ENCODE results near the gene ARHGAP26.

The ARHGAP26 gene

DNA sequence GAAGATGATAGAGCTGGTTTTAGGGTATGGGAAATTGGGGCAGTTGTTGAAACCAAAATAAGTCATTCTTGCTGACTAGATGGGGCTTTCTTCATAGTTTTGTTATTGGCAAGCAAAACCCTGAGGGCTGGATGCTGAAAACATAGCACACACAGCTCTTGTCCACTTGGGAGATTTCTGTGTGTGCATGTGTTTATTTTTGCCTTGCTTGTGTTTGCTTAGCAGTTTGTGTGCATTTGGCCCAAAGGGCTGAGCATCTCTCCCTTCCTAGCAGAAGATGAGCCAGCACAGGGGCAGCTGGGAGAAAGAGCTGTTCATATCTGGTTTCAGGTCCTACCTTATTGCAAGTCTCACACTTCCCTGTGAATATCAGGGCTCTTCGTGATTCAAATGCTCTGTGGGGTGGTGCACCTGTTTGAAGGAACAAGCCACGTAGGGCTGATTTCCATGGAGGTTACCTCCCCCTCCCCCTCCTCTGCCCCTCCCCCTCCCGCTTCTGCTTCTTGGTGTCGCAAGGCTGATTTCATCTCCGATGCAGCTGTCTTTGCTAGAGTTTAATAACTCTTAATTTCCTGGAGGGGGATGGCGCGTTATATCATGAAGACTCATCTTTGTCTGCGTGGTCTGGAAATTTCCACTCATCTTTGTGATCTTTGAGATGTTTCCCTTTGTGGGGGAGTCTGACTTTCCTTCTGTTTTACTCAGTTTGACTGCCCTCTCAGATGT is 296.5 kb downstream of the ARHGAP26 start:
- Histone ChIP-seq H3K36me3 (ENCODE audit: control insufficient read depth in 5 of 5, insufficient read depth in 5 of 5, low read length in 5 of 5) (peaks cover 0 to 6% (median 0%) of the 10 kb centered on the region in 5 donors), H3K9me3 (ENCODE audit: control insufficient read depth in 5 of 5, low read length in 5 of 5) (no peaks in the 10 kb centered on the region), H3K4me3 (ENCODE audit: low read depth in 1 of 5, low read length in 5 of 5) (no peak overlapping the region), H3K27ac (ENCODE audit: low read depth, low read length) (peak overlapping the region; percentile 18), H3K4me1 (ENCODE audit: control insufficient read depth in 5 of 5, insufficient read depth in 5 of 5, low read length in 5 of 5) (peaks cover 13 to 50% (median 46%) of the 10 kb centered on the region in 5 donors), H3K9ac (ENCODE audit: low read length in 5 of 5) (no peak overlapping the region), H3K27me3 (ENCODE audit: control insufficient read depth in 5 of 5, insufficient read depth in 4 of 5, low read length in 5 of 5) (no peaks in the 10 kb centered on the region)

DNA sequence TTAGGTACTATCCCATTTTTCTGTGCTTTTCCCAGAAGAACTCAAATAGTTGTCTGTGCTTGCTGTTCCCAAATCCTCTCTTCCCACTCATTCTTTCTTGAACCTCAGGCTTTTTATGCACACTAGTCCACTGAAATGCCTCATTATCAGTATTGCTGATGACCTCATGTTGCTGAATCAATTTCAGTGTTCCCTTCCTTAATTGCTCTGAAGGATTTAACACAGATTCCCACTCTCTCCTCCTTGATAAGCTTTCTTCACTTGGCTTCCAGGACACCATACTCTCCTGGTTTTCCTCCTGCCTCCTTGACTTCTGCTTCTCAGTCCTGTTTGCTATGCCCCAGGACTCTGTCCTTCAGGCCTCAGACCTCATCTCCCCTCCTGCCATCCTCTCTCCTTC is 298.5 kb downstream of the ARHGAP26 start:
- no peak overlapping the region for H3K9ac ChIP-seq (ENCODE audit: low read length in 5 of 5)
- H3K9me3 ChIP-seq (ENCODE audit: control insufficient read depth in 5 of 5, low read length in 5 of 5): no peaks in the 10 kb centered on the region
- H3K27ac ChIP-seq (ENCODE audit: low read depth, low read length): no peak overlapping the region

DNA sequence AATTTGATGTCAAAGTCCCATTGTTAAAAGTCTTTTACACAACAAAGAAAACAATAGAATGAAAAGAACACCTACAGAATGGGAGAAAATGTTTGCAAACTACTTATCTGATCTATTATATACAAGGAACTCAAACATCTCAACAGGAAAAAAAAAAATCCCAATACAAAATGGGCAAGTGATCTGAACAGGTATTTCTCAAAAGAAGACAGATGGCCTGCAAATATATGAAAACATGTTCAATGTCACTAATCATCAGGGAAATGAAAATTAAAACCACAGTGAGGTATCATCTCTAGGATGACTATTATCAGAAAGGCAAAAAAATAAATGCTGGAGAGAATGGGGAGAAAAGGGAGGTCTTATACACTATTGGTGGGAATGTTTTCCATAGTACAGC is 301.8 kb downstream of the ARHGAP26 start:
- no peak overlapping the region for H3K27ac ChIP-seq (ENCODE audit: low read depth, low read length)
- H3K4me1 ChIP-seq (ENCODE audit: control insufficient read depth in 5 of 5, insufficient read depth in 5 of 5, low read length in 5 of 5): peaks cover 0 to 8% (median 7%) of the 10 kb centered on the region in 5 donors
- H3K27me3 ChIP-seq (ENCODE audit: control insufficient read depth in 5 of 5, insufficient read depth in 4 of 5, low read length in 5 of 5): no peaks in the 10 kb centered on the region

More for the DNA sequence above, 298.5 kb downstream of the ARHGAP26 start:
- peaks cover 0 to 6% (median 0%) of the 10 kb centered on the region in 5 donors for H3K36me3 ChIP-seq (ENCODE audit: control insufficient read depth in 5 of 5, insufficient read depth in 5 of 5, low read length in 5 of 5)
- no peaks in the 10 kb centered on the region for H3K27me3 ChIP-seq (ENCODE audit: control insufficient read depth in 5 of 5, insufficient read depth in 4 of 5, low read length in 5 of 5)
- no peak overlapping the region for H3K4me3 ChIP-seq (ENCODE audit: low read depth in 1 of 5, low read length in 5 of 5)
- H3K4me1 ChIP-seq (ENCODE audit: control insufficient read depth in 5 of 5, insufficient read depth in 5 of 5, low read length in 5 of 5): peaks cover 4 to 39% (median 37%) of the 10 kb centered on the region in 5 donors

DNA sequence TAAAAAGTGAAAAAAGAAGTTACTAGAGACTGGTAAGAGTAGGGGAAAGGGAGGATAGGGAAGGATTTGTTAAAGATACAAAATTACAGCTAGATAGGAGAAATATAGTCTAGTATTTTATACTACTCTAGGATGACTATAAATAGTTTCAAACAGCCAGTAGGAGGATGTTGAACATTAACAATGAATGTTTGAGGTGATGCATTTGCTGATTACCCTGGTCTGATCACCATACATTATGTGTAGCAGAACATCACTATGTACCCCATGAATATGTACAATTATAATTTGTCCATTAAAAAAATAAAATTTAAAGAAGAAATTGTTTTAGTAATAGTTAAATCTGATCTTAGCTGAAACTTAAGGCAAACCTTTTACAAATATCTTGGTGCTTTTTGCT is 302.6 kb downstream of the ARHGAP26 start:
- Histone ChIP-seq H3K36me3 (ENCODE audit: control insufficient read depth in 5 of 5, insufficient read depth in 5 of 5, low read length in 5 of 5) (peaks cover 0 to 6% (median 0%) of the 10 kb centered on the region in 5 donors), H3K4me3 (ENCODE audit: low read depth in 1 of 5, low read length in 5 of 5) (no peak overlapping the region), H3K4me1 (ENCODE audit: control insufficient read depth in 5 of 5, insufficient read depth in 5 of 5, low read length in 5 of 5) (peaks cover 0 to under 1% (median 0%) of the 10 kb centered on the region in 5 donors), H3K27me3 (ENCODE audit: control insufficient read depth in 5 of 5, insufficient read depth in 4 of 5, low read length in 5 of 5) (no peaks in the 10 kb centered on the region), H3K9ac (ENCODE audit: low read length in 5 of 5) (no peak overlapping the region), H3K27ac (ENCODE audit: low read depth, low read length) (no peak overlapping the region), H3K9me3 (ENCODE audit: control insufficient read depth in 5 of 5, low read length in 5 of 5) (no peaks in the 10 kb centered on the region)

More for the DNA sequence above, 301.8 kb downstream of the ARHGAP26 start:
- Histone ChIP-seq H3K9ac (ENCODE audit: low read length in 5 of 5) (no peak overlapping the region), H3K4me3 (ENCODE audit: low read depth in 1 of 5, low read length in 5 of 5) (no peak overlapping the region), H3K9me3 (ENCODE audit: control insufficient read depth in 5 of 5, low read length in 5 of 5) (no peaks in the 10 kb centered on the region), H3K36me3 (ENCODE audit: control insufficient read depth in 5 of 5, insufficient read depth in 5 of 5, low read length in 5 of 5) (peaks cover 0 to 6% (median 0%) of the 10 kb centered on the region in 5 donors)

DNA sequence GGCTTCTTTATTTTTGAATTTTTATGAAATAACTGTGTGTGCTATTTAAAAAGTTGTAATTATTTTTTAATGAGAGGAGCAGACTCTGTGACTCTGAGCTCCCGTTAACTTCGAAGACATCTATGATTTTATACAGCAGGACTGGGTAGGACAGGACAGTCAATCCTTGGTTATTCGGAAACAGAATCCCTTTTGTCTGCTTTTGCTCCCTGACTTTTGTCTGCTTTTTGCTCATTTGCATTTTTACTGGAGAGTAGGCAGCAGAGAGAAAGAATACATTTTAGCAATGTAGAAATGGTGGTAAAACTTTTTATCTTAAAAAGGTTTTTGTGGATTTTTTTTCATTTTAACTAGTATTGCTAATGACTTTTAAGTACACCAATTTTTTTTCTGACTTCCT is 303.6 kb downstream of the ARHGAP26 start:
- H3K27me3 ChIP-seq (ENCODE audit: control insufficient read depth in 5 of 5, insufficient read depth in 4 of 5, low read length in 5 of 5): no peaks in the 10 kb centered on the region
- H3K36me3 ChIP-seq (ENCODE audit: control insufficient read depth in 5 of 5, insufficient read depth in 5 of 5, low read length in 5 of 5): peaks cover 0 to 1% (median 0%) of the 10 kb centered on the region in 5 donors
- H3K27ac ChIP-seq (ENCODE audit: low read depth, low read length): no peak overlapping the region

DNA sequence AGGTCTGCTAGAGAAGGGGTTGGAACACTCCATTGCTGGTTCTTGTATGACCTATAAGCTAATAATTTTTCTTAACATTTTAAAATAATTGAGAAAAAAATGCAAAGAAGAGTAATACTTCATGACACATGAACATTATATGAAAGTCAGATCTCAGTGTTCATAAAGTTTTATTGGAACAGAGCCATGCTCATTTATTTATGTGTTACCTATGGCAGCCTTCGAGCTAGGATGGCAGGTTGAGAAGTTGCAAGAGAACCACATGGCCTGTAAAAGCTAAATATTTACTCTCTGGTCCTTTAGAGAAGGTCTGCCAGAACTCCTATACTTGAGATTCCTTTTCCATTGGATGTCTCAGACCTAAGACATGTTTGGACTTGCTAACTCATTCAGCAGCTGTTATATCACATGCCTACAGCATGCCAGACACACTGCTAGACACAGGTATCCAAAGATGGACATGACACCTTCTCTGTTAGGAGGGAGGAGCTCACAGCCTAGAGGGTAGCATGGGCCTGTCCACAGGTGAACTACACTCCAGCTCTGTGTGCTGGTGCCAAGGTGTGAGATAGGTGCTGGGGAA is 304.3 kb downstream of the ARHGAP26 start:
- H3K27ac ChIP-seq (ENCODE audit: low read depth, low read length): no peak overlapping the region
- no peak overlapping the region for H3K9ac ChIP-seq (ENCODE audit: low read length in 5 of 5)
- H3K36me3 ChIP-seq (ENCODE audit: control insufficient read depth in 5 of 5, insufficient read depth in 5 of 5, low read length in 5 of 5): no peaks in the 10 kb centered on the region
- no peak overlapping the region for H3K4me3 ChIP-seq (ENCODE audit: low read depth in 1 of 5, low read length in 5 of 5)
- no peaks in the 10 kb centered on the region for H3K27me3 ChIP-seq (ENCODE audit: control insufficient read depth in 5 of 5, insufficient read depth in 4 of 5, low read length in 5 of 5)
- H3K9me3 ChIP-seq (ENCODE audit: control insufficient read depth in 5 of 5, low read length in 5 of 5): no peaks in the 10 kb centered on the region
- no peaks in the 10 kb centered on the region for H3K4me1 ChIP-seq (ENCODE audit: control insufficient read depth in 5 of 5, insufficient read depth in 5 of 5, low read length in 5 of 5)

More for the DNA sequence above, 303.6 kb downstream of the ARHGAP26 start:
- no peaks in the 10 kb centered on the region for H3K4me1 ChIP-seq (ENCODE audit: control insufficient read depth in 5 of 5, insufficient read depth in 5 of 5, low read length in 5 of 5)
- no peak overlapping the region for H3K4me3 ChIP-seq (ENCODE audit: low read depth in 1 of 5, low read length in 5 of 5)
- H3K9ac ChIP-seq (ENCODE audit: low read length in 5 of 5): no peak overlapping the region
- H3K9me3 ChIP-seq (ENCODE audit: control insufficient read depth in 5 of 5, low read length in 5 of 5): no peaks in the 10 kb centered on the region

DNA sequence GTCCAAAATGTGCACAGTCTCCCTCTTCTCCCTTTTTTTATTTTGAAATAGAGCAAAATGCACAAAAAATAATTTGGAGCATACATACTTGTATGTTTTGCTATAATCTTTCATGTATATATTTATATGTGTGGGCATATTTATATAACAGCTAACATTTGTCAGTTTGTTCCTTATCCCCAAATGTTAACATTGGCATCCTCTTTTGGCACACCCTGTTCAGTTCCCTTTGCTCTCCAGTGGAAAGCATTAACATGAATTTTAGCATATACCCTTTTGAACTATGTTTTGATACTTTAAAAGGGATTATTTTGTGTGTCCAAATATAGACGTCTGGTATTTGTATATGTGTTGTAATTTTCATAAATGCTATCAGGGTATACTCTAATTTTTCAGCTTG is 306.2 kb downstream of the ARHGAP26 start:
- Histone ChIP-seq H3K4me3 (ENCODE audit: low read depth in 1 of 5, low read length in 5 of 5) (no peak overlapping the region), H3K4me1 (ENCODE audit: control insufficient read depth in 5 of 5, insufficient read depth in 5 of 5, low read length in 5 of 5) (no peaks in the 10 kb centered on the region), H3K9me3 (ENCODE audit: control insufficient read depth in 5 of 5, low read length in 5 of 5) (no peaks in the 10 kb centered on the region), H3K9ac (ENCODE audit: low read length in 5 of 5) (no peak overlapping the region), H3K27me3 (ENCODE audit: control insufficient read depth in 5 of 5, insufficient read depth in 4 of 5, low read length in 5 of 5) (no peaks in the 10 kb centered on the region), H3K27ac (ENCODE audit: low read depth, low read length) (no peak overlapping the region), H3K36me3 (ENCODE audit: control insufficient read depth in 5 of 5, insufficient read depth in 5 of 5, low read length in 5 of 5) (no peaks in the 10 kb centered on the region)

DNA sequence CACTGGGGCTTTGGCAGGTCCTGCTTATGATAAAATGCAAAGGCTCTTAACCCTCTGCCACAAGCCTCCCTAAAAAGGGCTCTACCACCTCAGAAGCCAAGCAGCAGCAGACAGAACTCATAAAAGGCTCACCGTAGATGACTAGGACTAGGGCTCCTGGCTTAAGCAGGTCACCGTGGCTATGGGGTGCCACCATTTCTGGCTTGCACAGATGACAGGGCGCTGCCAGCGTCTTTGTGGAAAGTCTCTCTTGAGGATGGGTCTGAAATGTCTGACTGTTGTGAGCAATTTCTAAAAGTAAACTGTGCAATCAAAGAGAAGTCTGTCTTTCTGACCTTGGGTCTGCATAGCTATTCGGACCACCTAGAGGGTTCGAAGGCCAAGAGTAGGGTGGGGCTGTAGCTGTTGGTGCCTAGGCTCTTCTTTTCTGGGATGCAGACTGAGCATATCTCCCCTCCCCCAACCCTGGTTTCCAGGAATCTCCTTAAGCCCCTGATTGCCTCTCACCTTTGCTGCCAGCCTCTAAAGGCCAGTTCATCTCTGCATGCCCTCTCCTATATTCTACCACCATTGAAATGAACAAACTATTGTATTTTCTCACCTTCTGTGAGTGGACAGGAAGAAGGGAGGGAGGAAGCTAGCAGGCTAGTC is 307.4 kb downstream of the ARHGAP26 start:
- Histone ChIP-seq H3K36me3 (ENCODE audit: control insufficient read depth in 5 of 5, insufficient read depth in 5 of 5, low read length in 5 of 5) (no peaks in the 10 kb centered on the region), H3K27me3 (ENCODE audit: control insufficient read depth in 5 of 5, insufficient read depth in 4 of 5, low read length in 5 of 5) (no peaks in the 10 kb centered on the region), H3K9me3 (ENCODE audit: control insufficient read depth in 5 of 5, low read length in 5 of 5) (no peaks in the 10 kb centered on the region), H3K4me1 (ENCODE audit: control insufficient read depth in 5 of 5, insufficient read depth in 5 of 5, low read length in 5 of 5) (no peaks in the 10 kb centered on the region), H3K4me3 (ENCODE audit: low read depth in 1 of 5, low read length in 5 of 5) (no peak overlapping the region), H3K27ac (ENCODE audit: low read depth, low read length) (no peak overlapping the region), H3K9ac (ENCODE audit: low read length in 5 of 5) (no peak overlapping the region)

DNA sequence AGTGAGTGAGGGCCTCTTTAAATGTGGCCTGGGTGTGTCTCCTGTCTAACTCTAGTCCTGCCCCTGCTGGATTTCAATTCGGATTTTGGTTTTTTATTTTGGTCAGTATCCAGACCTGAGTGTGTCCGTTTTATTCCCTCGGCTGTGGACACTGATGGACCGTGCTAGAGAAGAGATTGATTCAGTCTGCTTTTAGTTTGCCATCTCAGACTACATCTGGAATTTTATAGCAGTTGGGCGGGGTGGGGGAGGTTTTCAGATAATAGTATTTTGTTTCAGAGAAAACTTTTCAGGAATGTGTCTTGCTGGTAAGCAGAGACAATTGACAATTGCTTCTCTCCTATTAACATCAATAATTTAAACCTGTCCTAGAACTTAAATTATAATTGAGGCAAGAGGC is 308.1 kb downstream of the ARHGAP26 start:
- Histone ChIP-seq H3K9ac (ENCODE audit: low read length in 5 of 5) (no peak overlapping the region), H3K9me3 (ENCODE audit: control insufficient read depth in 5 of 5, low read length in 5 of 5) (no peaks in the 10 kb centered on the region), H3K4me1 (ENCODE audit: control insufficient read depth in 5 of 5, insufficient read depth in 5 of 5, low read length in 5 of 5) (no peaks in the 10 kb centered on the region), H3K27me3 (ENCODE audit: control insufficient read depth in 5 of 5, insufficient read depth in 4 of 5, low read length in 5 of 5) (no peaks in the 10 kb centered on the region), H3K4me3 (ENCODE audit: low read depth in 1 of 5, low read length in 5 of 5) (no peak overlapping the region), H3K36me3 (ENCODE audit: control insufficient read depth in 5 of 5, insufficient read depth in 5 of 5, low read length in 5 of 5) (no peaks in the 10 kb centered on the region), H3K27ac (ENCODE audit: low read depth, low read length) (no peak overlapping the region)

DNA sequence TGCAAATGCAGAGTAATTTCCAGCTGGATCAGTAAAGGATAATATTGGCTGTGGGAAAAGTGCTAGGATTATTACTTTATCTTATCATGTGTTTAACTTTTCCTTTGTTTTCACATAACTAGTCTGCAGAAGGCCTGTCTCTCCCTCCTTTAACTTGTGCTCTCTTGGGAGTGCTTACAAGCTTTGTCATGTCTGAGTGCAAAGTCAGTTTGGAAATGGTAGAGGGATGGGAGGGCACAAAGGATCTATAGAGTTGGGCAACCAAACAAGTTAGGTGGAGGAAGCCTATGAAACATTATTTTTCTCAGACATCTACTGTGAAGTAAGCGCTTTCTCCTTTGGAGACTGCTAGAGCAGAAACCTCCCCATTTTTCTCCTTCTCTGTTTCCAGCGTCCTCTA is 308.8 kb downstream of the ARHGAP26 start:
- H3K36me3 ChIP-seq (ENCODE audit: control insufficient read depth in 5 of 5, insufficient read depth in 5 of 5, low read length in 5 of 5): no peaks in the 10 kb centered on the region
- H3K27ac ChIP-seq (ENCODE audit: low read depth, low read length): no peak overlapping the region
- H3K9me3 ChIP-seq (ENCODE audit: control insufficient read depth in 5 of 5, low read length in 5 of 5): no peaks in the 10 kb centered on the region
- H3K27me3 ChIP-seq (ENCODE audit: control insufficient read depth in 5 of 5, insufficient read depth in 4 of 5, low read length in 5 of 5): no peaks in the 10 kb centered on the region
- H3K4me1 ChIP-seq (ENCODE audit: control insufficient read depth in 5 of 5, insufficient read depth in 5 of 5, low read length in 5 of 5): no peaks in the 10 kb centered on the region
- no peak overlapping the region for H3K4me3 ChIP-seq (ENCODE audit: low read depth in 1 of 5, low read length in 5 of 5)
- H3K9ac ChIP-seq (ENCODE audit: low read length in 5 of 5): no peak overlapping the region
